ENCODE results near the gene MBD5.

MBD5 gene

DNA sequence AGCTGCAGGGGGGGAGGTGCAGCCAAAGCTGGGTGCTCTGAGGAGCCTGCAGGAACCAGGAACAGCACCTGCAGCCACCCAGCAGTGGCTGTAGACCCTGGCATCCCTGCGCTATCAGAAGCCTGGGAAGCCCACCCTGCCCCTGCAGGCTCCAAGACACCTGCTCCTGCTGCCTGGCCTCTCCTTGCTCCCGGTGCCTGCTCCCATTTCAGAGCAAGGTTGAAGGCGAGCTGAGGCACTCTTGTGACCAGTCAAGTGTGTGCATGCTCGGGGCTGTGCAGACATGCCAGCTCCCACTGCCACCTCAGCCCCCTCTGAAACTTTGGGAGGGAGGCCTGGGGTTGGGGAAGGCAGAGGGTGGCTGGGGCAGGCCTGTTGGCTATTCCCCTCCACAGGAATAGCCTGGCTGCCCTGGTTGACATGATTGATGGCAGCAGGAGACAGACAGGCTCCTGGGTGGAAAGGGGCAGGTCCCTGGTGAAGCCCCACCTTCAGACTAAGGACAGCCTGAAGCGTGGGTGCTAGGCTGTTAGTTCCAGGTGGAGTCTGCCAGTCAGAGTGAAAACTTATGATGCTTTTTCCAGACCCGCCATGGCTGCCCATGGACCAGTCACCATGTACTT lies 151.4 kb downstream of the MBD5 start:
- Histone ChIP-seq H3K79me2 (ENCODE audit: control insufficient read depth, insufficient read depth, low read length, poor library complexity) (no peaks in the 10 kb centered on the region), H3K79me1 (ENCODE audit: low read length) (no peaks in the 10 kb centered on the region), H2BK5ac (ENCODE audit: low read depth, low read length, poor library complexity) (no peak overlapping the region), H3K9me3 (ENCODE audit: insufficient read depth, low read depth, low read length) (peaks cover 3% of the 10 kb centered on the region), H2BK120ac (ENCODE audit: insufficient read depth, low read length, poor library complexity) (no peak overlapping the region), H3K4me2 (ENCODE audit: low read length) (no peak overlapping the region), H2AFZ (ENCODE audit: insufficient read depth, low read length, poor library complexity) (no peak overlapping the region), H2BK12ac (ENCODE audit: low read length) (no peak overlapping the region), H4K8ac (ENCODE audit: low read depth, low read length) (no peak overlapping the region), H3K4ac (ENCODE audit: low read depth, low read length) (no peak overlapping the region), H3K23ac (ENCODE audit: low read length) (no peak overlapping the region), H3K27ac (ENCODE audit: low read depth, low read length) (no peak overlapping the region), H4K12ac (ENCODE audit: low read depth, low read length) (no peak overlapping the region), H4K91ac (ENCODE audit: low read depth, low read length) (no peak overlapping the region), H3K4me1 (ENCODE audit: control insufficient read depth in 1 of 2, insufficient read depth in 2 of 2, low read length in 2 of 2) (no peaks in the 10 kb centered on the region), H3K18ac (ENCODE audit: low read length) (no peak overlapping the region), H3K27me3 (ENCODE audit: insufficient read depth, low read length) (no peaks in the 10 kb centered on the region), H3K9ac (ENCODE audit: low read length) (no peak overlapping the region), H3K4me3 (ENCODE audit: low read depth, low read length) (no peak overlapping the region), H2AK5ac (ENCODE audit: low read length) (no peak overlapping the region), H3K36me3 (ENCODE audit: control insufficient read depth in 1 of 2, insufficient read depth in 2 of 2, low read length in 2 of 2) (no peaks in the 10 kb centered on the region), H3K14ac (ENCODE audit: low read length) (no peak overlapping the region)
- DNase-seq = no peak
- no CpG with 5 or more reads among the region's 6 CpGs for WGBS (ENCODE audit: extremely low coverage, insufficient coverage, insufficient read length)

DNA sequence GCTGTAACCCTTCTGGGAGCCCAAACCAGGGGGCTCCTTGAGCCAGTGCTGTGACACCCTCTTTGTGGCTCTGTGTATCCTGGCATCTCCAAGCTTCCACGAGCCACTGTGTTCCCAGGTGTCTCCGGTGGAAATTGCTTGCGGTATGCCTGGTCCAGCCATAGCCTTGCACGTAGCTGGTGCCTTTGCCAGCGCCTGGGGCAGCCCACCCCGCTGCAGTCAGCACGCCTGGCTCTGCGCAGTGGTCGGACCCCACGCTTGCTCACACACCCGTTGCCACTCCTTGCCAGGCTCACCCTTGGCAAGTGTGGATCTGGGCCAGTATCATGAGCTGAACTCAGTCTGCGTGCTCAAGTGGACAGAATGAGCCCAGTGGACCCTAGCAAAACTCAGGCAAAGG lies 152.3 kb downstream of the MBD5 start:
- Histone ChIP-seq H3K27ac (ENCODE audit: low read depth, low read length) (no peak overlapping the region), H3K4me3 (ENCODE audit: low read depth, low read length) (no peak overlapping the region), H2BK120ac (ENCODE audit: insufficient read depth, low read length, poor library complexity) (no peak overlapping the region), H3K23ac (ENCODE audit: low read length) (no peak overlapping the region), H3K36me3 (ENCODE audit: control insufficient read depth in 1 of 2, insufficient read depth in 2 of 2, low read length in 2 of 2) (no peaks in the 10 kb centered on the region), H3K9ac (ENCODE audit: low read length) (no peak overlapping the region), H3K14ac (ENCODE audit: low read length) (no peak overlapping the region), H3K4ac (ENCODE audit: low read depth, low read length) (no peak overlapping the region), H3K4me2 (ENCODE audit: low read length) (no peak overlapping the region), H2BK5ac (ENCODE audit: low read depth, low read length, poor library complexity) (no peak overlapping the region), H2AFZ (ENCODE audit: insufficient read depth, low read length, poor library complexity) (no peak overlapping the region), H3K18ac (ENCODE audit: low read length) (no peak overlapping the region), H3K79me2 (ENCODE audit: control insufficient read depth, insufficient read depth, low read length, poor library complexity) (no peaks in the 10 kb centered on the region), H4K8ac (ENCODE audit: low read depth, low read length) (no peak overlapping the region), H3K27me3 (ENCODE audit: insufficient read depth, low read length) (no peaks in the 10 kb centered on the region), H2BK12ac (ENCODE audit: low read length) (no peak overlapping the region), H3K79me1 (ENCODE audit: low read length) (no peaks in the 10 kb centered on the region), H4K91ac (ENCODE audit: low read depth, low read length) (no peak overlapping the region), H4K12ac (ENCODE audit: low read depth, low read length) (no peak overlapping the region), H3K4me1 (ENCODE audit: control insufficient read depth in 1 of 2, insufficient read depth in 2 of 2, low read length in 2 of 2) (no peaks in the 10 kb centered on the region), H3K9me3 (ENCODE audit: insufficient read depth, low read depth, low read length) (peaks cover 3% of the 10 kb centered on the region), H2AK5ac (ENCODE audit: low read length) (no peak overlapping the region)
- DNase-seq = no peak
- no CpG with 5 or more reads among the region's 12 CpGs for WGBS (ENCODE audit: extremely low coverage, insufficient coverage, insufficient read length)

DNA sequence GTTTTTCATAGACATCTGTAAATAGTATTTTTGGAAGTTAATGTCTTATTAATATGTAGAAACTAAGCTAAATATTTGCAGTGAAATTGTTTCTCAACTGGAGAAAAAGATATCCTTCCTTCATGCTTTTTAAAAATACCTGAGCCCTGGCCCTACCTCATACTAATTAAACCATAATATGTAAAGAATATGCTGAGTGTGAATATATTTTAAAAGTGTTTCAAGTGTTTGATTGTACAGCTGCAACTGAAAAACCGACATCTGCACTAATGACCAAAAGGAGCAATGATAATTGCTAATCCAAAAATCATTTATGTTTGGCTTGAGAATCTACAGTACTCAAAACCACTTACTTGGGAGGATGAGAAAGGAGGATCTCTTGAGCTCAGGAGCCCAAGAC lies 156.7 kb downstream of the MBD5 start:
- Histone ChIP-seq H3K9me3 (ENCODE audit: insufficient read depth, low read depth, low read length) (no peaks in the 10 kb centered on the region), H2AFZ (ENCODE audit: insufficient read depth, low read length, poor library complexity) (no peak overlapping the region), H2BK12ac (ENCODE audit: low read length) (no peak overlapping the region), H3K4me2 (ENCODE audit: low read length) (no peak overlapping the region), H3K79me1 (ENCODE audit: low read length) (no peaks in the 10 kb centered on the region), H3K36me3 (ENCODE audit: control insufficient read depth in 1 of 2, insufficient read depth in 2 of 2, low read length in 2 of 2) (peaks cover 2 to 3% of the 10 kb centered on the region in 2 experiments), H3K27ac (ENCODE audit: low read depth, low read length) (no peak overlapping the region), H2BK5ac (ENCODE audit: low read depth, low read length, poor library complexity) (no peak overlapping the region), H2AK5ac (ENCODE audit: low read length) (no peak overlapping the region), H3K23ac (ENCODE audit: low read length) (no peak overlapping the region), H3K18ac (ENCODE audit: low read length) (no peak overlapping the region), H4K8ac (ENCODE audit: low read depth, low read length) (no peak overlapping the region), H4K91ac (ENCODE audit: low read depth, low read length) (no peak overlapping the region), H3K4me3 (ENCODE audit: low read depth, low read length) (no peak overlapping the region), H3K14ac (ENCODE audit: low read length) (no peak overlapping the region), H4K12ac (ENCODE audit: low read depth, low read length) (no peak overlapping the region), H3K27me3 (ENCODE audit: insufficient read depth, low read length) (no peaks in the 10 kb centered on the region), H3K4me1 (ENCODE audit: control insufficient read depth in 1 of 2, insufficient read depth in 2 of 2, low read length in 2 of 2) (no peaks in the 10 kb centered on the region), H3K79me2 (ENCODE audit: control insufficient read depth, insufficient read depth, low read length, poor library complexity) (no peaks in the 10 kb centered on the region), H3K4ac (ENCODE audit: low read depth, low read length) (no peak overlapping the region), H3K9ac (ENCODE audit: low read length) (no peak overlapping the region), H2BK120ac (ENCODE audit: insufficient read depth, low read length, poor library complexity) (no peak overlapping the region)
- no peak for DNase-seq
- no CpG with 5 or more reads among the region's 1 CpG for WGBS (ENCODE audit: extremely low coverage, insufficient coverage, insufficient read length)

DNA sequence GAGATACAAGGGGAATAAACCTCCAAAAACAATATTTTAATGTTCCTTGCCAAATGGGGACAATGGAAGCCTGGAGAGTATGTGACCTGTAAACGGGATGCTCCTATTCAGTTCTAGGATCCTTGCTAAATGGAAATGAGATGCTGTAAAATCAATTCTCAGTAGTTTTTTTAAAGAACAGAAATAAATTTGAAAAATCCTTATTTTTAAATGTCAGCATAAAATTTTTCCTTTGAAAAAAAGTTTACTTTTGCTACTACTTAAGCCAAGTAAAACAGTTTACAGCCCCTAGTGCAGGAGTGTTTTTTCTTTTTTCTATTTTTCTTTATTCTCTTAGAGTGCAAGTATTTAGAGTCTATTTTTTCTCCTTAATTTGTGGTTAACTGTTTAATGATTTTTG lies 158.8 kb downstream of the MBD5 start:
- WGBS (ENCODE audit: extremely low coverage, insufficient coverage, insufficient read length) = no CpG with 5 or more reads among the region's 1 CpG
- Histone ChIP-seq H2BK5ac (ENCODE audit: low read depth, low read length, poor library complexity) (no peak overlapping the region), H3K18ac (ENCODE audit: low read length) (no peak overlapping the region), H3K79me1 (ENCODE audit: low read length) (no peaks in the 10 kb centered on the region), H3K9ac (ENCODE audit: low read length) (no peak overlapping the region), H3K4me2 (ENCODE audit: low read length) (no peak overlapping the region), H3K27me3 (ENCODE audit: insufficient read depth, low read length) (no peaks in the 10 kb centered on the region), H3K4me3 (ENCODE audit: low read depth, low read length) (no peak overlapping the region), H3K23ac (ENCODE audit: low read length) (no peak overlapping the region), H2AFZ (ENCODE audit: insufficient read depth, low read length, poor library complexity) (no peak overlapping the region), H3K79me2 (ENCODE audit: control insufficient read depth, insufficient read depth, low read length, poor library complexity) (no peaks in the 10 kb centered on the region), H2AK5ac (ENCODE audit: low read length) (no peak overlapping the region), H3K4me1 (ENCODE audit: control insufficient read depth in 1 of 2, insufficient read depth in 2 of 2, low read length in 2 of 2) (no peaks in the 10 kb centered on the region), H4K12ac (ENCODE audit: low read depth, low read length) (no peak overlapping the region), H3K27ac (ENCODE audit: low read depth, low read length) (no peak overlapping the region), H3K9me3 (ENCODE audit: insufficient read depth, low read depth, low read length) (no peaks in the 10 kb centered on the region), H3K14ac (ENCODE audit: low read length) (no peak overlapping the region), H4K8ac (ENCODE audit: low read depth, low read length) (no peak overlapping the region), H4K91ac (ENCODE audit: low read depth, low read length) (no peak overlapping the region), H2BK12ac (ENCODE audit: low read length) (no peak overlapping the region), H3K4ac (ENCODE audit: low read depth, low read length) (no peak overlapping the region), H3K36me3 (ENCODE audit: control insufficient read depth in 1 of 2, insufficient read depth in 2 of 2, low read length in 2 of 2) (peaks cover 3% of the 10 kb centered on the region in 2 experiments), H2BK120ac (ENCODE audit: insufficient read depth, low read length, poor library complexity) (no peak overlapping the region)
- DNase-seq = no peak
